ENCODE data around the gene SLC30A3.

SLC30A3 gene

DNA sequence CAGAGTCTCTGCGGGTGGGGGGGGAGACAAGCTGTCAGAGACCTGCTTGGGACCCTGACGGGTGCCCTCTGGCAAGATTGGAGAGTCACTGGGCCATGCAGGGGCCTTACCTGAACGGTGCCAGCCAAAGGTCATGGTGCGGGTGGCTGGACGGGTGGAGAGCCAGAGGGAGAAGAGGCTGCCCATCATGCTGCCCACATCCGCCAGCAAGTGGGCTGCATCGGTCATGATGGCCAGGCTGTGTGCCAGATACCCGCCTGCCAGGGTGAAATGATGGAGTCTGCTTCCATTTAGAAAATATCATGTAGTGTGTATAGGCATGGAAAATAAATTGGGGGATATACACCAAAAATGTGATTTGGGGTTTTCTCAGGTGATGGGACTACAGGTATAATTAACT lies 4.8 kb downstream of the SLC30A3 start:
- ChIA-PET POLR2A (no interaction called here), CTCF (interaction anchor here (1.3 to 3.1 kb wide), 2 partner anchors 22 to 46 kb away, joined by 3 to 22 read pairs; partner anchors contain the start of gene TRIM54)
- WGBS (ENCODE audit: insufficient coverage) = 98% methylated on average over 8 of the region's 8 CpGs
- H3K4me3 ChIP-seq (ENCODE audit: control insufficient read depth in 1 of 7, extremely low read depth in 1 of 7, insufficient read depth in 4 of 7, low read depth in 2 of 7, low read length in 6 of 7) = no peak overlapping the region
- DNase-seq = no peak
- peaks cover 9 to 75% (median 27%) of the 10 kb centered on the region in 5 experiments for H3K27me3 ChIP-seq (replicated peaks in 2 of 5; ENCODE audit: control insufficient read depth in 4 of 5, insufficient read depth in 5 of 5, low read length in 4 of 5)
- no peaks in the 10 kb centered on the region for H3K36me3 ChIP-seq (ENCODE audit: control insufficient read depth in 4 of 4, insufficient read depth in 4 of 4, low read length in 3 of 4)
- H3K27ac ChIP-seq (ENCODE audit: insufficient read depth in 1 of 2, low read depth in 1 of 2, low read length in 2 of 2, poor library complexity in 1 of 2, severe bottlenecking in 2 of 2) = no peak overlapping the region
- no peaks in the 10 kb centered on the region for H3K9me3 ChIP-seq (ENCODE audit: control extremely low read depth in 1 of 5, control insufficient read depth in 4 of 5, insufficient read depth in 2 of 5, low read depth in 1 of 5, low read length in 4 of 5)
- peaks cover 0 to 14% (median 13%) of the 10 kb centered on the region in 4 experiments for H3K4me1 ChIP-seq (ENCODE audit: control extremely low read depth in 1 of 4, control insufficient read depth in 4 of 4, insufficient read depth in 4 of 4, low read length in 3 of 4)

DNA sequence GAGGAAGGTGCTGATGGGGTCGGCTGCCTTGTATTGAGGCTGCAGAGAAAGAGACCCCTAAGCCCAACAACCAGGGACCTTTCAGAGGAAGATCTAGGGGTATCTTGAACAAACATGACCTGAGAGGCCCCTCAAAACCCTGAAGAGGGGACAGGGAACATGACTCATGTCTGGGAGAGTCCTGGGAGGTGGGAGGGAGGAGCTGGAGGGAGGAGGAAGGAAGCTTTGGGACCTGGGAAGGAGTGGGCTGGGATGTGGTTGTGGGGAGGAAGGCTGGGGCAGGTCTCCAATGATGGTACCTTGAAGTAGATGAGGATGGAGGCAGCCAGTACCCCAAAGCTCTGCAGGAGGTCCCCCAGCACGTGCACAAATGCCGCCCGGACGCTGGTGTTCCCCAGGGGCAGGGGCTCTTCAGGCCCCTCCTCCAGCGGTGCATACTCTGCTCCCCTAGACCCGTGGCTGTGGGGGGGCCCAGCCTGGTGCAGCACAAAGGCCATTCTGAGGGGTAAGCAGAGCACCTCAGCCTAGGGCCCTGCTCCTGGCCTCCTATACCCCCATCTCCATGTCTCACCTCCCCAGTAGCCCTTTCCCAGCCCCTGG lies 5.9 kb downstream of the SLC30A3 start:
- no peak for DNase-seq
- Histone ChIP-seq H3K27me3 (replicated peaks in 2 of 5; ENCODE audit: control insufficient read depth in 4 of 5, insufficient read depth in 5 of 5, low read length in 4 of 5) (peaks cover 9 to 64% (median 23%) of the 10 kb centered on the region in 5 experiments), H3K27ac (ENCODE audit: insufficient read depth in 1 of 2, low read depth in 1 of 2, low read length in 2 of 2, poor library complexity in 1 of 2, severe bottlenecking in 2 of 2) (no peak overlapping the region), H3K36me3 (ENCODE audit: control insufficient read depth in 4 of 4, insufficient read depth in 4 of 4, low read length in 3 of 4) (no peaks in the 10 kb centered on the region), H3K4me3 (ENCODE audit: control insufficient read depth in 1 of 7, extremely low read depth in 1 of 7, insufficient read depth in 4 of 7, low read depth in 2 of 7, low read length in 6 of 7) (no peak overlapping the region), H3K4me1 (ENCODE audit: control extremely low read depth in 1 of 4, control insufficient read depth in 4 of 4, insufficient read depth in 4 of 4, low read length in 3 of 4) (peaks cover 0 to 4% (median 3%) of the 10 kb centered on the region in 4 experiments), H3K9me3 (ENCODE audit: control extremely low read depth in 1 of 5, control insufficient read depth in 4 of 5, insufficient read depth in 2 of 5, low read depth in 1 of 5, low read length in 4 of 5) (no peaks in the 10 kb centered on the region)
- POLR2A ChIA-PET = interaction anchor here (0.6 kb wide), 1 partner anchor 21 kb away, joined by 3 read pairs; no protein-coding TSS in a partner anchor
- WGBS (ENCODE audit: insufficient coverage) = 91% methylated on average over 7 of the region's 7 CpGs
- CTCF ChIA-PET = interaction anchor here (1.1 to 3.1 kb wide), 5 partner anchors 9 to 47 kb away, joined by 3 to 22 read pairs (median 3); partner anchors contain the start of gene TRIM54

DNA sequence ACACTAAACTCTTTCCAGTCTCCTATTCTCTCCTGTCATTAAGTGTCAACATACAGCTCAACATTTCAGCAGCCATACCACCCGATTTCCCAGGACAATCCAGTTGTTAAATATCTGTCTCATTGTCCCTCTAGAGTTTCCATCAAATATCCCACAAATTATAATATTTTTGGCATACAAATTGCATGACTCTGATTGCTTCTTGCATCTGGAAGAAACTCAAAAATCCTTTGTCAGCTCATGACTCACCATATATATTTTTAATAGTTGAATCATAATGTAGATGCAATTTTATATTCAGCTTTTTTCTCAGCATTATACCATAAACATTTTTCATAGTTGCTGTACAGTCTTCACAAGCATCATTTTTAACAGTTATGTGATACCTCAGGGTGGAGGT lies 7.2 kb downstream of the SLC30A3 start:
- no peak for DNase-seq
- Histone ChIP-seq H3K27ac (ENCODE audit: insufficient read depth in 1 of 2, low read depth in 1 of 2, low read length in 2 of 2, poor library complexity in 1 of 2, severe bottlenecking in 2 of 2) (no peak overlapping the region), H3K9me3 (ENCODE audit: control extremely low read depth in 1 of 5, control insufficient read depth in 4 of 5, insufficient read depth in 2 of 5, low read depth in 1 of 5, low read length in 4 of 5) (no peaks in the 10 kb centered on the region), H3K36me3 (ENCODE audit: control insufficient read depth in 4 of 4, insufficient read depth in 4 of 4, low read length in 3 of 4) (no peaks in the 10 kb centered on the region), H3K4me1 (ENCODE audit: control extremely low read depth in 1 of 4, control insufficient read depth in 4 of 4, insufficient read depth in 4 of 4, low read length in 3 of 4) (no peaks in the 10 kb centered on the region), H3K27me3 (replicated peaks in 2 of 5; ENCODE audit: control insufficient read depth in 4 of 5, insufficient read depth in 5 of 5, low read length in 4 of 5) (peaks cover 3 to 51% (median 13%) of the 10 kb centered on the region in 5 experiments), H3K4me3 (ENCODE audit: control insufficient read depth in 1 of 7, extremely low read depth in 1 of 7, insufficient read depth in 4 of 7, low read depth in 2 of 7, low read length in 6 of 7) (no peak overlapping the region)
- 91% methylated on average over 1 of the region's 1 CpG for WGBS (ENCODE audit: insufficient coverage)
- POLR2A ChIA-PET = no interaction called here
- CTCF ChIA-PET = interaction anchor here (0.7 to 3.1 kb wide), 8 partner anchors 9 to 124 kb away, joined by 3 to 22 read pairs (median 4); partner anchors contain the start of gene TRIM54

DNA sequence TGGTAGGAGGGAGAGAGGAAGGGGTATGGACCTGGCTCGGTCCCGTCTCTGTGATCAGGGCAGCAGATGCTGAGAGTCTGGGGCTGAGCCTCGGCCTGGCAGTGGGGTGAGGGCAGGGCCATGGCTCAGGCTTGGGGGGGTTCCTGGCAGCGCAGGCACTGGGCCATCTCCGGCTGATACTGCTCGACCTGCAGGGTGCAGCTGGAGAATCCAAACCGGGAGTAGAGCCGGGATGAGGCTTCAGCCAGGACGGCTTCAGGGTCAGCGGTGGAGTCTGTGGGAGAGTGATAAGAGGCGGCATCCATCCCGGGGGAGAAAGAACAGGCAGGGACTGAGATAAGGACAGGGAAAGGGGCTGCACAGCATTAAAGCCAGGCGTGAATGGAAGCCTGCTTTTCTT lies 7.7 kb downstream of the SLC30A3 start:
- WGBS (ENCODE audit: insufficient coverage) = 84% methylated on average over 10 of the region's 13 CpGs
- H3K27me3 ChIP-seq (replicated peaks in 2 of 5; ENCODE audit: control insufficient read depth in 4 of 5, insufficient read depth in 5 of 5, low read length in 4 of 5) = peaks cover under 1 to 46% (median 13%) of the 10 kb centered on the region in 5 experiments
- ChIA-PET POLR2A (no interaction called here), CTCF (interaction anchor here (0.7 to 3.1 kb wide), 8 partner anchors 10 to 124 kb away, joined by 3 to 22 read pairs (median 4); partner anchors contain the start of gene TRIM54)
- peaks cover 0 to 3% (median 1%) of the 10 kb centered on the region in 4 experiments for H3K4me1 ChIP-seq (ENCODE audit: control extremely low read depth in 1 of 4, control insufficient read depth in 4 of 4, insufficient read depth in 4 of 4, low read length in 3 of 4)
- no peak overlapping the region for H3K4me3 ChIP-seq (ENCODE audit: control insufficient read depth in 1 of 7, extremely low read depth in 1 of 7, insufficient read depth in 4 of 7, low read depth in 2 of 7, low read length in 6 of 7)
- no peak overlapping the region for H3K27ac ChIP-seq (ENCODE audit: insufficient read depth in 1 of 2, low read depth in 1 of 2, low read length in 2 of 2, poor library complexity in 1 of 2, severe bottlenecking in 2 of 2)
- H3K36me3 ChIP-seq (ENCODE audit: control insufficient read depth in 4 of 4, insufficient read depth in 4 of 4, low read length in 3 of 4) = no peaks in the 10 kb centered on the region
- no peaks in the 10 kb centered on the region for H3K9me3 ChIP-seq (ENCODE audit: control extremely low read depth in 1 of 5, control insufficient read depth in 4 of 5, insufficient read depth in 2 of 5, low read depth in 1 of 5, low read length in 4 of 5)
- no peak for DNase-seq

DNA sequence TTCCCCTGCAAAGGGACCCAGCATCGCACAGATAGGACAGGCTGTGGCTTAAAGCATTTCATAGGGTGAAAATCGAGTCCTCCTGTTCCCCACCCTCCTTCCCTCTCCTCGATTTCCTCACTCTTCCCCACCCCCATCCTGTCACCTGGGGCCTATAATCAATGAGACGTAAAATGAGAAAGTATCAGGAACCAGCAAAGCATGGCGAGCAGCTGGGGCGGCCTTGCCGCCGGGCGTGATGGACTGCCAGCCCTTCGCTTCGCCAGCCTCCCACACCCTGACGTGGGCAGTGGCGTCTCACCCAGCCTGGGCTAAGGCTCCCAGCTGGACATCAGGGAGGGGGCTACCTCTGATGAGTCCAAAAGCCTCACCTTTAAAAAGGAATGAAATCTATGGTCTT lies 11.1 kb downstream of the SLC30A3 start:
- Histone ChIP-seq H3K4me1 (ENCODE audit: control extremely low read depth in 1 of 4, control insufficient read depth in 4 of 4, insufficient read depth in 4 of 4, low read length in 3 of 4) (peaks cover 0 to 7% (median 1%) of the 10 kb centered on the region in 4 experiments), H3K4me3 (ENCODE audit: control insufficient read depth in 1 of 7, extremely low read depth in 1 of 7, insufficient read depth in 4 of 7, low read depth in 2 of 7, low read length in 6 of 7) (no peak overlapping the region), H3K36me3 (ENCODE audit: control insufficient read depth in 4 of 4, insufficient read depth in 4 of 4, low read length in 3 of 4) (no peaks in the 10 kb centered on the region), H3K27ac (ENCODE audit: insufficient read depth in 1 of 2, low read depth in 1 of 2, low read length in 2 of 2, poor library complexity in 1 of 2, severe bottlenecking in 2 of 2) (no peak overlapping the region), H3K27me3 (replicated peaks in 2 of 5; ENCODE audit: control insufficient read depth in 4 of 5, insufficient read depth in 5 of 5, low read length in 4 of 5) (peaks cover 0 to 21% (median 6%) of the 10 kb centered on the region in 5 experiments), H3K9me3 (ENCODE audit: control extremely low read depth in 1 of 5, control insufficient read depth in 4 of 5, insufficient read depth in 2 of 5, low read depth in 1 of 5, low read length in 4 of 5) (no peaks in the 10 kb centered on the region)
- ChIA-PET POLR2A (no interaction called here), CTCF (interaction anchor here (0.9 to 7.0 kb wide), 6 partner anchors 20 to 52 kb away, joined by 3 to 90 read pairs (median 4); partner anchors contain the start of genes DNAJC5G and TRIM54)
- DNase-seq = no peak
- 94% methylated on average over 10 of the region's 13 CpGs for WGBS (ENCODE audit: insufficient coverage)

DNA sequence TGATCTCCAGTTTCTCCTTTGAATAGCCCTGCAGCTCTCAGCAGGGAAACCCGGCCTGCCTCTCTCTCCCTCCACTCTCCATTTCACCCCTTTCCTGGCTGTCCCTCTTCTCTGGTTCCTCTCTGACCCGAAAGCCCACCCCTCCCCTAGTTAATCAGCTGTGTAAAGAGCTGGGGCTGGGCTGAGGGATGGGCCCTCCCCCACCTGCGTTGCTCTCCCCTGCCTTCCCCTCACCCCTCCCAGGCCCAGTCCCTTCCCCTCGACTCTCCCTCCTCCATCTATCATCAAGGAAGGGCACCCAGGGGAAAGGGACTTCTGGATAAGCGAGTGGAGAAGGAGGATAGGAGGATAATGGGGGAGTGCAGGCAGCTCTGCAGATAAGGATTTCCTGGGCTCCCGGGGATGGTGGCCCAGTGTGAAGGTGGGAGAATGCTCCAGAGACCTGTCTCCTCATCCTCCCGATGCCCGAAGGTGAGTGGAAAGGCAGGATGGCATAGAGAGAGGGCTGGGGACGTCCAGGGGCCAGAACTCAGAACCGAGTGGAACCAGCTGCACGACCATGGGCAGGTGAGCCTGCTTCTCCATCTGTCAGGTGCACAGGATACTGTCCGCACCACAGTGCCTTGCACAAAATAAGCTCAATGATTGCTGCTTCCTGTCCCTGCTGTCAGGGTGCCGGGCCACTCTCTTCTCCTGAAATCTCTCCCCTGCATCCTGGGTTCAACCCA lies 12.0 kb downstream of the SLC30A3 start:
- ChIA-PET POLR2A (no interaction called here), CTCF (interaction anchor here (0.9 to 7.0 kb wide), 10 partner anchors 12 to 53 kb away, joined by 3 to 90 read pairs (median 3); partner anchors contain the start of genes DNAJC5G, SLC30A3 and TRIM54)
- no peak overlapping the region for H3K27ac ChIP-seq (ENCODE audit: insufficient read depth in 1 of 2, low read depth in 1 of 2, low read length in 2 of 2, poor library complexity in 1 of 2, severe bottlenecking in 2 of 2)
- peaks cover 0 to 7% (median 1%) of the 10 kb centered on the region in 4 experiments for H3K4me1 ChIP-seq (ENCODE audit: control extremely low read depth in 1 of 4, control insufficient read depth in 4 of 4, insufficient read depth in 4 of 4, low read length in 3 of 4)
- 85% methylated on average over 10 of the region's 13 CpGs for WGBS (ENCODE audit: insufficient coverage)
- H3K4me3 ChIP-seq (ENCODE audit: control insufficient read depth in 1 of 7, extremely low read depth in 1 of 7, insufficient read depth in 4 of 7, low read depth in 2 of 7, low read length in 6 of 7) = peak overlapping the region in 1 of 7 experiments; percentile 11
- DNase-seq = no peak
- no peaks in the 10 kb centered on the region for H3K36me3 ChIP-seq (ENCODE audit: control insufficient read depth in 4 of 4, insufficient read depth in 4 of 4, low read length in 3 of 4)
- peaks cover 0 to 14% (median 0%) of the 10 kb centered on the region in 5 experiments for H3K27me3 ChIP-seq (replicated peaks in 2 of 5; ENCODE audit: control insufficient read depth in 4 of 5, insufficient read depth in 5 of 5, low read length in 4 of 5)
- no peaks in the 10 kb centered on the region for H3K9me3 ChIP-seq (ENCODE audit: control extremely low read depth in 1 of 5, control insufficient read depth in 4 of 5, insufficient read depth in 2 of 5, low read depth in 1 of 5, low read length in 4 of 5)
